ENCODE data around the gene CORO7.

The CORO7 gene

GRCh38 chr16:4317532-4318450 lies 98.6 kb downstream of the CORO7 start:
- no peak for DNase-seq

GRCh38 chr16:4316864-4317531 lies 99.4 kb downstream of the CORO7 start:
- no peak for DNase-seq

- no peak for DNase-seq
Observed at GRCh38 chr16:4316108-4316863, 100.1 kb downstream of the CORO7 start.

DNA sequence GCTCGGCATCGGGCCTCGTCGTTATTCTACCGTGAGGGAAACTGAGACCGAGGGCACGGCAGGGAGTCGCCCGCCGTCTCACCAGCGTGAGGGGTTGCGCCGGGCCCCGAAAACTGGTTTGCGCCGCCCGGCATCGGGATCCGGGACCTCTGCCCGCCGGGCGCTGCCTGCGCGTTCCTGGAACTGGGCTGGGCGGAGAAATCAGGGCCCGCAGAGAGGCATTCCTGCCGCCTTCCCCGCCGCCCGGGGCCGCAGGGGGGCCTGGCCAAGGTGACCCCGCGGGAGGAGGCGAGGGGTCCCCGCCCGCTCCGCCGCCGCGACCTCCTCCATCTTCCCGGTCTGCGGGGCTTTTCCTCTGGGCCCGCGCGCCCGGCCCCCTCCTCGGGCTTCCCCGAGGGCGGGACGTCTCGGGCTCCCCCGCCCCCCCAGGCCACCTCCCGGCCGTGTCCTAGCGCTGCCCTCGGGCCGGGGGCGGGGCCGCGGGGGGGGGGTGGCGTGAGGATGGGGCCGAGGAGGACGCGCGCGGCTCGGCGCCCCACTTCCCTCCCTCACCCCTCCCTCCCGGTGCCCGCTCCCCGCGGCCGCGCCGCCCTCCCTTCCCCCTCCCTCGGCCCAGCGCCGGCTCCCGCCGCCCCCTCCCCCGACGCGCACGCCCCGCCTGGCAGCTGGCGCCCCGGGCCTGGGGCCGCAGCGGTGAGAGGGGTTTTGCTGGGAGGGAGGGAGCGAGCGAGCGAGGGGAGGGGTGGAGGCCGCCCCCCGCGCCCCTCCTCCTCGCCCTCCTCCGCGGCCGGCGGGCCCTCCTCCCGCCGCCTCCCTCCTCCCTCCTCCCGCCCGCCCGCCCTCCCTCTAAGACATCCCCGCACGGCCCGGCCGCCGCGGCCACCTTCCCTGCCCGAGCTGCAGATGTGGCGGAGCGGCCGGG lies 100.9 kb downstream of the CORO7 start, which contains the start of gene GLIS2:
Gene GLIS2, plus strand, starts transcription at position 882 of the 922 bp plus-strand sequence. CDS start 16,214 bp downstream, outside the sequence.
- no peak for DNase-seq

DNA sequence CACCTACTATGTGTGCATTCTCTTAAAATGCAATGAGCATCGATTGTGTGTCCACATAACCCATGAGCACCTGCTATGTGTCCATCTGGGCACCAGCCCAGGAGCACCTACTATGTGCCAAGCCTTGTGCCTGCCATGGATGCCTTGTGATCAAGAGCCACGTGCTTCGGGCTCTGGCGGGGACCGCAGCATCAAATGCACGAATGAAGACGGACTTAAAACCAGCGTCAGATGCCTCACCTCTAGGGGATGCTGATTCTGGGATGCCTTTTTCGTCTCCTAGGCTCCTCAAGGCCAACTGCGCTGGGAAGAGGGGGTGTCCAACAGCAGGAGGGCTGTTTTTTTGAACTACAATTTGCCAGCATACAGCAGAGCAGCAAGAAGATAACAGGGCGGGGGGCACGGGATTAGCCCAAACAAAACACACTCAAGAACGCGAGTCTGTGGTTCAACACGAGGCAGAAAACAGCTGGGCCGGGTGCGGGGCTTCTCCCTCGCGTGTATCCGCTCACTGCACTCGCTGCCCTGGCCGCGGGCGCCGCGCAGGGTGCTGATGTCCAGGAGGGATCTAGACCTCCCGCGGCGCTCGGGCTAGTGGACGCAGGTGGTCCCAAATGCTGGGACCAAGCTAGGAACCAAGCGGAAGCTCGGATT lies 101.7 kb downstream of the CORO7 start:
- DNase-seq, result peak; percentile 39

GRCh38 chr16:4313563-4314531 lies 102.5 kb downstream of the CORO7 start:
- peak; percentile 49 for DNase-seq

GRCh38 chr16:4309833-4310266 lies 106.5 kb downstream of the CORO7 start:
- peak; percentile 72 for DNase-seq

DNA sequence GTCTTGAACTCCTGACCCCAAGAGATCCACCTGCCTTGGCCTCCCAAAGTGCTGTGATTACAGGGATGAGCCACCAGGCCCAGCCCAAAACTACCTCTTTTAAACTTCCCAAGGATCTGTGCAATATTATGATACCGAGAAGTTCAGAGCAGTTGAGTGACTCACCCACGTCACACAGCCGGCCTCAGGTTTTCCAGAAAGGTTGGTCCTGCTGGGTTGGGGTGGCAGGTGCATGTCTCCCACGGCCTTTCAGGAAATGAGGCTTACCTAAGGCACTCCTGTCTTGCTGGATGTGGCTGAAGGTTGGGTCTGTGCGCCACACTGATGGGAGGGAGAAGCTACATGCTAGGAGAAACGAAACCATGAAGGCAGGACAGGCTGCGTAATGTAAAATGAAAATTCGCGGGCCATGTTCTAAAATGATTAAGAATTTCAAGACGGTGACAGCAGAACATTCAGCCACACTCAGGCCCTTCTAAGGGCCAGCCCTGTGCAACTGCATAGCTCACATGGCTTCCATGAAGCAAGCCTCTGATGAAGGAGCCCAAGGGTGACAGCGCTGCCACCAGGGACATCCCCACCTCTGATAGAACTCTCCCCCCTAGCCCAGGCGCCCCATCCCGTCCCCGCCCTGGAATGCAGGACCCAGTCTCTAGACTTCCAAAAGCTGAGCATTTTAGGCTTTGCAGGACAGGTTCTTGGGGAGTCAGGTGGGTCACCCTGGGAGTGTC lies 107.1 kb downstream of the CORO7 start:
- DNase-seq, result no peak

DNA sequence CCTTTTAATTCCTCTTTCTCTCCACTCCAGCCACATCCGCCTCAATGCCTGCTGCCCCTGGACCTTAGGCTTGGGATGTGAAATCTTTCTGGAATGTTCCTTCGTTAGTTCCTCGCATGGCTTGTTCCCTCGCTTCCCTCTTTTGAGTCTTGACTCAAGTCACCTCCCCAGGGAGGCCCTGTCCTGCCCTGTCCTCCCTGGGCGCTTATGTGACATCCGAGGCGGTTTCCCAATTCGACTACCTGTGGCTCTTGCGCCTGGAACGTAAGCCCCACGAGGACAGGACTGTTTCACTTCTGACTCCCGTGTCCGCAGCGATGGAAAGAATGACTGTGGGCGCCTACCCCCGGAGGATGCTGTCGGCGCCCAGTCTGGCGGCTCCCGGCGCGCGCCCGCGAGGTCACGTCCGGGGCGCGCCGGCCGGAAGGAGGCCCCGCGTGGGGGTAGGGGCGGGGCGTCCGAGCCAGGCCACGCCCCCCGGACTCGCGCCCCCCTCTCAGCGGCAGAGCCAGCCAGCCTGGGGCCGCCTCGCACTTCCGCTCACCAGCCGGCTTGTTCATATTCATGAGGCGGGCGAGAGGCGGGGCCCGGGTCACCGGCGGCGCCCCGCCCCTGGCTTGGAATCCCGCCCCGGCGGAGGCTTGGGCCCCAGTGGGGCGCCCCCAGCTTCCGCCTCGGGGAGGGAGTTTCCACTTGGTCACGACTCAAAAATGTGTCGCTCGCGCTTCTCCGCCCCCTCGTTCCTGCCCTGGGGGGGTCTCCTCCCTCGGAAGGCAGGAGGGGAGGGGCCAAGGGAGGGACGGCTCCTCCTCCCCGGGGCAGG lies 109.0 kb downstream of the CORO7 start:
- DNase-seq, result peak; percentile 96

DNA sequence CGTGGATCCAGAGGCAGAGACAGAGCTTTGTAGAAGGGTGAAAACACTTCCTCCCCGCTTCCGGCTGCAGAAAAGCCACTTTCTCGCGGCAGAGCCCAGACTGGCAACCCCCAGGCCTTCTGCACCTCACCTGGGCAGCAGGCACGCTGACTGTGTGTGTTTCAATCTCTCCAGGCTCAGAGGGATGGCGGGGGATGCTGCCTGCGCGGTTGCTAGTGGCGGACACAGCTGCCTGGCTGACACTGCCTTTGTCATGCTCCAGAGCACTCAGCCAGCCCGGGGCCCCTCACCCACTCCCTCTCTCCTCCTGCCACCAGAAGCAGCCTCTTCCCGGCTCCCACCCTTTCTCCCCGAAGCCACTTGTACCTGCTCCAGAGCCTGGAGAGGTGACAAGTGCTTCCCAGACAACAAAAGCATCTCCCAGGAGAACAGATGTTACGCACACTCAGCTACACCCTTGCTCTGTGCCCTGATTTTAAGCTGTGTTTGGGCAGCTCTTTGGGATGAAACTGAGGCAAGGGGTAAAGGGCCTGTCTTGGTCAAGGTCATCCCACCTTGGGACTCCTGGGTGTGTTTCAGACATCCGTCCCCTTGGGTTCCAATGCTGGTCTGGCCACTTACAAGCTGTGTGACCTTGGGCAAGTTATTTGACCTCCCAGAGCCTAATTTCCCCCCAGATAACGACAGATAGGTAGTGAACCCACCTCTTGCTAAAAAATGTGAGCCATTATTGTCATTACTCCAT lies 109.8 kb downstream of the CORO7 start:
- DNase-seq, result peak; percentile 49

Data from stimulated activated CD8-positive, alpha-beta memory T cell treated with anti-CD3 and anti-CD28 coated beads, Interleukin-4, amount 100 ng/mL, for 48 hours (primary cell).